Measurements from ENCODE around the gene CASP9.

- TF ChIP-seq, protein P1, sequence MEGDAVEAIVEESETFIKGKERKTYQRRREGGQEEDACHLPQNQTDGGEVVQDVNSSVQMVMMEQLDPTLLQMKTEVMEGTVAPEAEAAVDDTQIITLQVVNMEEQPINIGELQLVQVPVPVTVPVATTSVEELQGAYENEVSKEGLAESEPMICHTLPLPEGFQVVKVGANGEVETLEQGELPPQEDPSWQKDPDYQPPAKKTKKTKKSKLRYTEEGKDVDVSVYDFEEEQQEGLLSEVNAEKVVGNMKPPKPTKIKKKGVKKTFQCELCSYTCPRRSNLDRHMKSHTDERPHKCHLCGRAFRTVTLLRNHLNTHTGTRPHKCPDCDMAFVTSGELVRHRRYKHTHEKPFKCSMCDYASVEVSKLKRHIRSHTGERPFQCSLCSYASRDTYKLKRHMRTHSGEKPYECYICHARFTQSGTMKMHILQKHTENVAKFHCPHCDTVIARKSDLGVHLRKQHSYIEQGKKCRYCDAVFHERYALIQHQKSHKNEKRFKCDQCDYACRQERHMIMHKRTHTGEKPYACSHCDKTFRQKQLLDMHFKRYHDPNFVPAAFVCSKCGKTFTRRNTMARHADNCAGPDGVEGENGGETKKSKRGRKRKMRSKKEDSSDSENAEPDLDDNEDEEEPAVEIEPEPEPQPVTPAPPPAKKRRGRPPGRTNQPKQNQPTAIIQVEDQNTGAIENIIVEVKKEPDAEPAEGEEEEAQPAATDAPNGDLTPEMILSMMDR (IDR thresholded peaks at IDR 0.05), result no peak
- TF ChIP-seq POLR2A (IDR thresholded peaks at IDR 0.05), result no peak
Observed at GRCh38 chr1:15443281-15443680, 80.7 kb downstream of the CASP9 start.

Data from testis (tissue), 2 donors.